Fibroblast of mammary gland (primary cell): Measurements from ENCODE around the gene CSF3.
A peak's percentile ranks its signal among the peaks of the same experiment; 100 is the strongest.

Experiments
- DNase-seq: peaks from one replicate; pipeline ENCODE4 v3.0.0-alpha.2; 2010; ENCODE audit warnings: low read depth
- H3K4me3 ChIP-seq: 2 replicates; pipeline ENCODE4 v1.5.1; 2011; ENCODE audit warnings: low read depth, mild to moderate bottlenecking, low read length, moderate library complexity; ENCODE audit not compliant: control insufficient read depth
- CTCF ChIP-seq: conservative IDR thresholded peaks from 2 replicates; pipeline ENCODE4 v1.5.1; 2011; ENCODE audit warnings: low read depth, low read length, inconsistent platforms; ENCODE audit not compliant: control insufficient read depth, insufficient read depth

The CSF3 gene

GRCh38 chr17:40023590-40024292 lies 8.5 kb downstream of the CSF3 start:
- peak; percentile 62 for DNase-seq
- H3K4me3 ChIP-seq: no peak overlapping the region
- TF ChIP-seq CTCF: no peak

- DNase-seq: peak; percentile 87
- no peak for TF ChIP-seq CTCF
- H3K4me3 ChIP-seq: no peak overlapping the region
Observed at GRCh38 chr17:40024901-40025300, 9.7 kb downstream of the CSF3 start.

- no peak for TF ChIP-seq CTCF
- no peak overlapping the region for H3K4me3 ChIP-seq
- no peak for DNase-seq
Observed at GRCh38 chr17:40025559-40025958, 10.3 kb downstream of the CSF3 start.

GRCh38 chr17:40025991-40026815 lies 11.0 kb downstream of the CSF3 start:
- H3K4me3 ChIP-seq: no peak overlapping the region
- peak; percentile 57 for DNase-seq
- TF ChIP-seq CTCF: no peak

GRCh38 chr17:40026816-40027613 lies 11.8 kb downstream of the CSF3 start:
- TF ChIP-seq CTCF: peak; percentile 88
- no peak overlapping the region for H3K4me3 ChIP-seq
- peak; percentile 87 for DNase-seq

GRCh38 chr17:40027614-40028012 lies 12.4 kb downstream of the CSF3 start:
- TF ChIP-seq CTCF: no peak
- DNase-seq: no peak
- H3K4me3 ChIP-seq: no peak overlapping the region
